Ammon's horn (tissue), 1 donor: ENCODE data around the gene ABCA2.
A peak's percentile ranks its signal among the peaks of the same experiment; 100 is the strongest.
"Not testable (repeated sequence)": the region's sequence is repeated elsewhere in the genome, so short reads cannot be mapped to it uniquely, and the experiment has no call there.

Experiments
- DNase-seq: peaks from one replicate; pipeline ENCODE4 v3.0.0-alpha.2; 2016; ENCODE audit warnings: low spot score

The ABCA2 gene

DNA sequence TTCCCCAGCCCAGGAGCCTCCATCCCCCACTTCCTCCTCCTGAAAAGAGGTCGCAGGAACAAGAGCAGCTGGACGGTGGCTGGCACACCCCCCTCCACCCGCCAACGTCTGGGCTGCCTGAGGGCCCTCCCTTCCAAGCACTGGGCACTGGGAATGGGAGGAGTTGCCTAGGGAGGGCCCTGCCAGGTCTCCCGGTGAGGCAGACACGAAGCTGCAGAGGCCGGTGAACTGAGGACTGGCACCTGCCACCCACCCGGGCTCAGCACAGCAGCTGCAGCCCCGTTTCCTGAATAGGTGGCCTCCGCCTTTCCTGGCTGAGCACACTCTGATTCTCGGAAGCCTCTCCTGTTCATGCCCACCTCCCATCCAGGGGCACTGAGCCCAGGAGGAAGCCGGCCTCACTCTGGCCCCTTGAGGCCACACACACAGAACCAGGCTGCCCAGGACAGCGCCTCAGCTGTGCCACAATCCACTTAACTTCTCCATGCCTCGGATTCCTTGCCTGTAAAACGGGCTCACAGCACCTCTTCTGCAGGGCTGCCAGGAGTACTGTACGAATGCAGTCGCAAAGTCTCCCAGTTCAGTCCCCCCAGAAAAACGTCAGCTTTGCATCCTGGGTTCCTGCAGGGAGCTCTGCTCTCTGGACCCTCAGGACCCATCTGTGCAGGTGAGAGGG, 16.6 kb upstream of the ABCA2 start:
- DNase-seq, result no peak

DNA sequence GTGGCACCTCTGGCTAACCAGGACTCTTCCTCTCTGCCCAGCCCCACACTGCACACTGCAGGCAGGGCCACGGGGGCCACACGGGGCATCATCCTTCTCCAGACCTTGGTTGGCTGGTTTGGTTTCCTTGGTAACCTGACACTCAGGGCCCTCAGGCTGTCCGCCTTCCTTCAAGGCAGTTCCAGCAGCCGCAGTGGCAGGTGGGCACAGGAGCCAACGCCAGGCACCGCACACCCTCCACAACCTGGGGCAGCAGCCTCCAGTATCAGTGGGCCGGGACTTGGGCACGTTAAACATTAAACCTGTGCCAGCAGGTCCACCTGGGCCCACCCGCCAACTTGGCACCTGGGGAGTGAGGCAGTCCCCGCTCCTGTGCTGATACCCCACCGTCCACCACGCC, 16.0 kb upstream of the ABCA2 start:
- DNase-seq, result no peak

DNA sequence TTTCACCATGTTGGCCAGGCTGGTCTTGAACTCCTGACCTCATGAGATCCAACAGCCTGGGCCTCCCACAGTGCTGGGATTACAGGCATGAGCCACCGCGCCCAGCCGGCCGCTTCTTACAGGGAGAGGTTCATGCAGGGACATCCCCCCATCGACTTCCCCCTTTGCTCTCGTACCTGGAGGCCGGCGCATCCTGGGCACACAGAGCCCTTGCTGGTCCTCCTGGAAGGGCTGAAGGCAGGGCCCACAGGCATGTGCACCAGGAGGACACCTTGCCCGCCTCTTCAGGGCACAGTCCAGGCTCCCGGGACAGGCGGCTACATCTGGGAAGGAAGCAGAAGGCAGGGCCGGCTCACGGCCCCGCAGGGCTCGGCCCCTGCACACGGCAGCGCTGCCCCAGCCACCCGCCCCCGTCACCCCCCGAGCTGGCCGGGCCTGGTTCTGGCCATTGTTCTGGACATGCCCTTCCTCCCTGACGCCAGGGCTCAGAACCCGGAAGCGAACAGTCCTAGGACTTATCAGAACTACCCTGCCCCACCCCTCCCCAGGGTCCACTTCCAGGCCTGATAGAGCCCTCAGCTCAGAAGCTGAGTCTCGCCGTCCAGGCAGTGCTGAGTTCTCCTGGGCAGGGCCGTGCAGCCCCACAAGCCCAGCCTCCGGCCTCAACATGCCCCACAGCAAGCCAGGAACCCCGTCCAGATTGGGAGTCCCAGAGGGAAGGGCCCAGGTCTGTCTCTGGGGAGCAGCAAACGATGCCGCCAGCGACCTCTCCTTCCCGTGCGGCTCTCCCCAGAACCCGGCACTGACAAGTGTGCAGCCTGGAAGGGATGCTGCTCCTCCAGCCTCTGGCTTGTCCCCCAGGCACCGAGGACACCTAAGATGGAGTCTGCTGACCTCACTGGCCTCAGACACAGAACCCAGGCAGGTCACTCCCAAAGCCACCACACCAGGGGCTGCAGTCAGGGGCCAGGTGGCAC, 15.0 kb upstream of the ABCA2 start:
- no peak for DNase-seq

DNA sequence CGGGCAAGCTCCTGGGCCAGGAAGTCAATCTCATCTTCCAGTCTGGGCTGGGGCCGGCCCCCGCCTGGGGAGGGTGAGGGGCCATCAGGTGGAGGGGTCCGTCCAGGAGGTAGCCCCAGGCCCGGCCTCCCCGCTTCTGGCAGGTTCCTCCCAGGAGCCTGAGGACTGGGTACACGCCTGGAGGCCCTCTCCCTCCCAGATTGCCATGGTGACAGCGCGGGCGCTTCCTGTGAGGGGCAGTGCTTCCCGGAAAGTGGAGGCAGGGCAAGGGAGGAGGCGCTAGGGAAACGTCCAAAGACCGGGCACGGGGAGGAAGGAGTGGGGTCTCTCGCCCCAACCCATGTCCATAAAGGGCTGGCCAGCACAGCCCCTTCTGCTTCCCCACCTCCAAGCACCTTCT, 13.1 kb upstream of the ABCA2 start:
- no peak for DNase-seq

DNA sequence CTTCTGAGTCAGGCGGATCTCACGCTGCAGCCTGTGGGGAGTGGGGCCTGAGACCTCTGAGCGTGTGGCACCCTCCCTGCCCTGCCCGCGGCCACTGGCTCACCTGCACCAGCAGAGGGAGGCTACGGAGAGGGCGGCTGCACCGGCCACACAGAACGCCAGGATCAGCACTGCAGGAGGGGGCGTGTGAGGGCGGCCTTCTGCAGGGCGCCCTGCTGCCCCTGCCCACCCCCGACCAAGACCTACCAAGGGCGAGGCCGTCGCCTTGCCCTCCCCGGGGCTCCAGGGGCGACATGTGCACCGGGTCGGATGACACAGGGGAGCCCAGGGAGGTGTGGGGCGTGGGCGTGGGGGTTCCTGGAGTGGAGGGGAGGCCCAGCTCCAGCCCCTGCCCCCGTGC, 12.5 kb upstream of the ABCA2 start:
- no peak for DNase-seq

DNA sequence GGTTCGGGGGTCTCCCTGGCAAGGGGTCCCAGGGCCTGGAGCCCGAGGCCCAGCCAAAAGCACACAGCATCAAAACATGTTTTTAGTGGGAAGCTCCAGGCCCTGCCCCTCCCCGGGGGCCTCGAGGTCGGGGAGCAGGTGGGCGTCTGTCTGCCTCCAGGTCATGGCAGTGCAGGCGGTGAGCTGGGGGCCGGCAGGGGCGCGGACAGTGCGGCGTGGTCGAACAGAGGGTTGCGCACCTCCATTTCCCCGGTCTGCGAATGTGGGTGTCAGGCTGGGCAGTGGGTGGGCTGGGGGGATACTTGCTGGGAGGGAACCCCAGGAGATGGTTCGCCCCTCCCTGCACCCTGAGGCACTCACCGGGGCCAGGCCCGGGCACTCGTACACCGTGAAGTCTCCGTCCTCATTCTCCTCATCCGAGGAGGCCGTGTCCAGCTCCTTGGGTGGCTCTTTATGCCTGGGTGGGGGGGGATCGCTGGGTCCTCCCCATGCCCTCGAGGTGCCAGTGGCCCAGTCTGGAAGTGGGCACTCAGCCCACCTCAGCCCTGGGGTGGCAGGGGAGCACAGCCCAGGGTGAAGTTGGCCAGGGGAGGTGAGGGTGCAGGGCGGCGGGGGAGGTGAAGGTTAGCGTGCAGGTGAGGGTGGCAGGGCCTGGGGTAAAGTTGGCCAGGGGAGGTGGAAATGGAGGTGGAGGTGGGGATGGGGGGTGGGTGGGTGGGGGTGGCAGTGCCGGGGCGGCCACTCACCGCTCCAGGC, 11.8 kb upstream of the ABCA2 start:
- no peak for DNase-seq

DNA sequence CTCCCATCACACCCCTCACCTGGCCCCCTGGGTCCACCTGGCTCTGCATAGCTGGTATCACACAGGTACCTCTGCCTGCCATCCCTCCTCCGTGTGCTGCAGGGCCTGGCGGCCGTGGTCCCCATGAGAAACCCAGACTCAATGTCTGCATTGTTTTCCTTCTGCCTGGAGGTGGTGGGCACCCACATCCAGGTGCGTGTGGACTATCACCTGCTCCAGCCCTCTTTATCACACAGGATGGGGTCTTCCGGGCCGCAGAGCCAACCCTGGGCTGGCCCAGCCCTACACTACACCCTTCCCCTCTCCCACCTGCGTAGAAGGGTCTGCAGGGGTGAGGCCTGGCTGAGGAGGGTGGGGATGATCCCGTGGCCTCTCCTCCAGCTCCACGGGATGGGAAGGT, 10.9 kb upstream of the ABCA2 start:
- no peak for DNase-seq

DNA sequence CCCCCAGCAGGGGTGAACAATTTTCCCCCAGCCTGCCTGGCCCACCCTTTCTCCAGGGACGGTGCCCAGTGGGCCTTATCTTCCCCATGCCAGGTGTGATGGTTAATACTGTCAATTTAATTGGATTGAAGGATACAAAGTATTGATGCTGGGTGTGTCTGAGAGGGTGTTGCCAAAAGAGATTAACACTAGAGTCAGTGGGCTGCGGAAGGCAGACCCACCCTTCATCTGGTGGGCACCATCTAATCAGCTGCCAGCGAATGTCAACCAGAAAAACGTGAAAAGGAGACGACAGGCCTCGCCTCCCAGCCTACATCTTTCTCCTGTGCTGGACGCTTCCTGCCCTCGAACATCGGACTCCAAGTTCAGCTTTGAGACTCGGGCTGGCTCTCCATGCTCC, 9.4 kb upstream of the ABCA2 start:
- no peak for DNase-seq

DNA sequence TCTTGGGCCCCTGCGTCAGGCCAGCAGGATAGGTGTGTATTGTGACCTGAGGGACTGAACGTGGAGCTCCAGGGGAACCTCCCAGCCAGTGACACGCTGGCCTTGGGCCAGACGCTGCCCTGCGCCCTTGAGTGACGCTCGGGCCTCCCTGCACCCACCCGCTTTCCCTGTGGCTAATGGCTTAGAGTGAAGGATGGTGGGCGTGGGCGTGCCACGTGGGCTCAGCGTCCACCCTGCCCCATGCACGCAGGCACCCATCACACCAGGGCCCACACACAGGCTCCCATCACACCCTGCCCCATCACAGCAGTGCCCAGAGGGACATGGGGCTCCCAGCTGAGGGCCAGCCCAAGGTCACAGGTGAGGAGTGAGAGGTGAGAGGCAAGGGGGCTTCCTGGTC, 9.0 kb upstream of the ABCA2 start:
- DNase-seq, result no peak

DNA sequence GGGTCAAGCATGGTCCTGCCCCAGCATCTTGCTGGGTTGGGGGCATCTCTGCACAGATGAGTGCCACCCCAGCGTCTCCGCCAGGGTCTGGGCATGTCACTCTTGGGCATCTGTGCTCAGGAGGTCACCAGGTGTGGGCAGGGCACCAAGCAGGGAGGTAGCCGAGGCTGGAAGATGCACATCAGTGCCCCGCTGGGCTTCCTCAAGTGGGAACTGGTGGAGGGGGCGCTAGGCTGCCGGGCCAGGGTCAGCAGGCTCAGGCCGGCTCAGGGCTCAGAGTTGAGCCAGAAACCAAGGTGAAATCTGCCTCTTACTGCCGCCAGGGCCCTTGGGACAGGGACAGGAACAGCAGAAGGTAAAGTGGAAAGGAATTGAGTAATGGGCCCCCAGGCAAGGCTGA, 7.9 kb upstream of the ABCA2 start:
- DNase-seq, result no peak

DNA sequence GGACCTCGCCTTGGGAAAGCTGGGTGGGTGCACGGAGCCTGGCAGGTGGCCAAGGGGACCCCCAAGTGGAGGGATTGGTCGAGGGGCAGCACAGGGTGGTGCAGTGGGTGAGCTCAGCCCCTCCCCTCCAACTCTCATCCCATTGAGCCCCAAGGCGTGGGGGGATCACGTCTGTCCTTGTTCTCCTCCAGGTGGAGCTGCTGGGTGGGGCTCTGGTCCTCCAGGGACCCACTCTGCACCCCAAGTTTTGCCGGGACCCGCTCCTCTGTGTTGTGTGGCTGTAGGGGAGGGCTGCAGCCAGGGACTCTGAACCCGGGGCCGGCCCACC, 7.4 kb upstream of the ABCA2 start:
- DNase-seq, result no peak

DNA sequence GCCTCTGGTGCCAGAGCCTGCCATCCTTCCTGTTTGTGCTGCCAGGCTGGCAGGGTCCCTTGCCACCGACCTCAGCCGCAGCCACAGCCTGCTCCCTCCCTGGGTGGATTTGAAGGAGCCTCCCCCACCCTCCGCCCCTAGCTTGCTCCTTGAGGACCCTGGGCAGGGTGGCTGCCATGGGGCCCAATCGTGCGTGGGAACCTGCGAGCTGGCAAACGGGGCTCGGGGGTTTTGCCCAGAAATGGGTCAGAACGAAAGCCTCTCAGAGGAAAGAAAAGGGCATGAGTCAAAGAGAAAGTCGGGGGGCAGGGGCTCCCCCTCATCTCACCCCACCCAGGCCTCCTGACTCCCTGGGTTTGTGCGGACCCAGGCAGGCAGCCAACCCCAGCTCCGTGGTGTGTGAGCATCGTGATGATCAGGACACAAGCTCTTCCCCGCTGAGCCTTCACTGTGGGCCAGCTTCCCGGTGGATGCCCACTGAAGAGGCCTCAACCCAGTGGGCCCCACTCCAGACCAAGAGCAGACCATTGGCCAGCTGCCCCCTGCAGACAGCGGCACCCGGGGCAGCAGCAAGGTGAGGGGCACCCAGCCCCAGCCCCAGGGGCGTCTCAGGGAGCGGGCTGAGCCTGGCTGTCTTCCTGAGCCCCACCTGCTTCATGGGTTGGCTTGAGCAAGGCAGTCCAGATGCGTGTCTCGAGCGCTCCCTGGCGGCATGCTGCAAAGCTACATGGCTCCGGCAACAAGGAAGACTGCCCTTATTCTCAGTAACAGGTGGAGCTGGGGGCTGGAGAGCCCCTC, 6.9 kb upstream of the ABCA2 start:
- DNase-seq, result peak; percentile 97

DNA sequence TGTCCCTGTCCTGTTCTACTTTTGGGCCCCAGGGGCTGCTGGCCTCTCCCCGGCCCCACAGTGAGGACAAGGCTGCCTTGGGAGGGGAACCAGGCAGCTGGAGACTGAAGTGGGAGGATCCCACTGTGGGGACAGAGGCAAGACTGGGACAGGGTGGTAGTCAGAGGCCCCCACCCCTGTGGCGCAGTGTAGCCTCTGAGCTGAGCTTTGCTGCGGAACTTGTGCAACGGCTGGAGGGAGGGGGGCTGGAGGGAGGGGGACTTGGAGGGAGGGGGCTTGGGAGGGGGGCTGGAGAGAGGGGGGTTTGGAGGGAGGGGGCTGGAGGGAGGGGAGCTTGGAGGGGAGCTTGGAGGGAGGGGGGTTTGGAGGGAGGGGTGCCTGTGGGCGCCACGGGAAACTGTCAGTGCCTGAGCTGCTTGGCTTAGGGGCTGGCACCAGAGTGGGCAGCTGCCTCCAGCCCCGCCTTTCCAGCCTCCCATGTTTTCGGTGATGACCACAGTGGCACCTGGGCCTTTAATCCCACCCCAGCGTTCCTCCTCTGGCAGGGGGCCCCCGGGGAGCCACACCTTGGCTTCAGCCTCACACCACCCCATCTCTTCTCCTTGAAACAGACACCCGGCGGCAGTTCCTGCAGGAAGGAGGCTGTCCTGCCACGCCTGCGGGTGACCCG, 6.1 kb upstream of the ABCA2 start:
- no peak for DNase-seq

DNA sequence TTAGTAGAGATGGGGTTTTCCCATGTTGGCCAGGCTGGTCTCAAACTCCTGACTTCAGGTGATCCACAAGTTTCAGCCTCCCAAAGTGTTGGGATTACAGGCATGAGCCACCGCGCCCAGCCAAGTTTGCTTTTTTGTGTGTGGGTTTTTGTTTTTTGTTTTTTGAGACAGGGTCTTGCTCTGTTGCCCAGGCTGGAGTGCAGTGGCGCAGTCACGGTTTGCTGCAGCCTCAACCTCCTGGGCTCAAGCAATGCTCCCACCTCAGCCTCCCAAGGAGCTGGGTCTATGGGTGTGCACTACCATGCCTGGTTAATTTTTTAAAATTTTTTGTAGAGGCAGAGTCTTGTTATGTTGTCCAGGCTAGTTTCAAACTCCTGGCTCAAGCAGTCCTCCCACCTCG, 5.4 kb upstream of the ABCA2 start:
- not testable (repeated sequence) for DNase-seq

DNA sequence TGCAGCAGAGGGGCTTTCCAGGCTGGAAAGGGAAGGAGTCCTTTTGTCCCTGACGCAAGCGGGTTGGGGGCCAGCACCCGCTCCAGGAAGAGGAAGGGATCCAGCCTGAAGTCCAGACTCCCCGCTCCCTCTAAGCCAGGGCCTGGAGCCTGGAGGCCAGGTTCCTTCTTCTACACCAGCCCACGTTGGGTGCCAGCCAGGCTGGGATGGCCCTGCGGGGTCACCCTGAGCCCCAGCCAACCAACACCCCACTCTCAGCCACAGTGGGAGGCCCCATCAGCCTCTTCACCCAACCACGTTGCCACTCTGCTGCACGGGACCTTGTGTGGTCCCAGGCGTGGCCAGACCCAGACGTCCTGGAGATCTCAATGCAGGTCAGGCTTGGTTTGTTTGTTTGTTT, 4.8 kb upstream of the ABCA2 start:
- no peak for DNase-seq

DNA sequence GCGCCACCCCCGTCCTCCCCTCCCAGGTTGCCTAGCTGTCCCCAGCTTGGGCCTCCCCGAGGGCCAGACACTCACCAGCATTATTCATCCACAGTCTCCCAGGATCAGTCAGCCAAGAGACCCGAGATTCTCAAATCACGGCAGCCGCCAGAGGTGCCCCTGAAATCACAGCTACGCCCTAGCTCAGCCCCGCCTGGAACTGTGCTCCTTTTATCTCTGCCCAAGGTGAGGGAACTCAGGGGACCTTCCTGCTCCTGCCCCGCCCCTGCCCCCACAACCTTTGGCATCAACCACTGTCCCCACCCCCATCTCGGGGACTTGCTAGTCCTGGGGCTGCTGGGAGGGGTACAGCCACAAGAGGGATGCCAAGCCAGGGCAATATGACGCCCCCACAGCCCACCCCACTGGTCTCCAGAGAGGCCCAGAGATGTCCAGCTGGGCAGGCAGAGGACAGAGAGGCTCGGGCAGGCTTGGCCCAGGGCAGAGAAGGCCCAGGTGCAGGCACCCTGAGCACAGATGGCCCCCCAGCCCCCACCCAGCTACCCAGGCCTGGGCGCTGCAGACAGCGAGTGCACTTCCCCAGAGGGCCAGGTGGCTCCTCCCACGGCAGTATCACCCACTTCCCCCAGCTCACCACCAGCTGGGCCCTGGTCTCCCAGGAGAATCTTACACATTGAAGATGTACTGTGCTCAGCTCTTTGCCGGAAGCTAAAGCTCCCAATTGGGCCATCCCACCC, 4.0 kb upstream of the ABCA2 start, which contains the start of gene FUT7:
Gene FUT7 (minus strand): TSS at position 185 of the 737 bp plus-strand sequence. CDS start 97 bp downstream, at position 88.
- no peak for DNase-seq

DNA sequence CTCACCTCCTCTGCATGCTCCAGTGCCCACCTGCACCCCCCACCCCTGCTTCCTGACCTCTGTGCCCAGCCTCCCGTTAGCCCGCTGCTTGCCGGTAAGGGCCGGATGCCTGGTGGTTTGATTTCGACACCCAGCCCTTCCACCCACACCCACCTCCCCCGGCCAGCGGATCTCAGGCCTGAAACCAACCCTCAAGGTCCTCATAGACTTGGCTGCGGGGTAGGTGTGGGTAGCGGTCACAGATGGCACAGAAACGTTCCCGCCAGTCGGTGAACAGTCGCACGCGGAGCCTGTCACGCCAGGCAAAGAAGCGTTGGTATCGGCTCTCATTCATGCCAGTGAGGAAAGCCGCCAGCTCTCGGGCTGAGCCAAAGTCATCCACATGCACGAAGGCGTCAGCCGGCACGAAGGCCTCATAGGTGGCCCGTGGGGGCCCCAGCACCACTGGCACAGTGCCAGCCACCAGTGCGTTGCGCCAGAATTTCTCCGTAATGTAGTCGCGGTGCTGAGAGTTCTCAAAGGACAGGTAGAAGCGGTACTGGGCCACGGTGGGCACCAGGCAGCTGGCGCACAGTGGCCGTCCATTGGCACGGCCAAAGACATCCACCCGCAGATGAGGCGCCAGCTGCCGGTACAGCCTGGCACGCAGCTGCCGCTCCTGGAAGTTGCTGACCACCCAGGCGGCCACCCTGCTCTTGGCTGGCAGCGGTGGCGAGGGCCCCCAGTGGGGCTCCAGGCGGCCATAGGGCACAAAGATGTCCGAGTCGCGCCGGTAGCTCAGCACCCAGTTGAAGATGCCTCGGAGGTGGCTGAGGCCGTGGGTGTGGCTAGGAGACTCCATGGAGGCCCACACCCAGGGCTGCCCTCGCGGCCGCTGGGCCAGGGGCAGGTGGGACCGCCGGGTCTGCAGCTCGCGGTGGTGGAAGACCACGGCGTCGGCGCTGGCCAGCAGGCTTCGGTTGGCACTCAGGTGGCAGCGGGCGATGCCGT, 2.8 kb upstream of the ABCA2 start:
- peak; percentile 35 for DNase-seq

DNA sequence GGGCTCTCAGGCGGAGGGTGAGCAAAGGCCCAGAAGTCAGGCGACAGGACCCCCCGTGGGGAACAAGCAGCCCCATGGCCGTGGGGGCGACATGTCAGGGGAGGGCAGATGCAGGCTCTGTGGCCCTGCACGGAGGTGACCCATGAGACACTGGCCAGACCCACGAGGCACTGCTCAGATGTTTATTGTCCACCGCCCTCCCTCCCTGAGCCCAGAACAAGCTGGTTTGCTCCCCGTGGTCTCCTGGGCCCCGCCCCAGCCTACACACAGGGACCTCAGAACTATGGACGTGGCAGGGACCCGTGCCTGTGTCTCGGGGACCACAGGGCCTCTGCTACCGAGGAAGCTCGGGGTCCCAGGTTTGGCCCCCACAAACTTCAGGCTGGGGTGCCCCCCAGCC, 2.0 kb upstream of the ABCA2 start:
- DNase-seq, result no peak
